Measurements from ENCODE around the gene HS3ST5. TPM values are rescaled to one million over a fixed set of nuclear protein-coding genes. Genes with fewer than 3 reads are reported as not detected.

HS3ST5 gene
- total RNA-seq, 1 donor from 2014 or later: 1.5 TPM

DNA sequence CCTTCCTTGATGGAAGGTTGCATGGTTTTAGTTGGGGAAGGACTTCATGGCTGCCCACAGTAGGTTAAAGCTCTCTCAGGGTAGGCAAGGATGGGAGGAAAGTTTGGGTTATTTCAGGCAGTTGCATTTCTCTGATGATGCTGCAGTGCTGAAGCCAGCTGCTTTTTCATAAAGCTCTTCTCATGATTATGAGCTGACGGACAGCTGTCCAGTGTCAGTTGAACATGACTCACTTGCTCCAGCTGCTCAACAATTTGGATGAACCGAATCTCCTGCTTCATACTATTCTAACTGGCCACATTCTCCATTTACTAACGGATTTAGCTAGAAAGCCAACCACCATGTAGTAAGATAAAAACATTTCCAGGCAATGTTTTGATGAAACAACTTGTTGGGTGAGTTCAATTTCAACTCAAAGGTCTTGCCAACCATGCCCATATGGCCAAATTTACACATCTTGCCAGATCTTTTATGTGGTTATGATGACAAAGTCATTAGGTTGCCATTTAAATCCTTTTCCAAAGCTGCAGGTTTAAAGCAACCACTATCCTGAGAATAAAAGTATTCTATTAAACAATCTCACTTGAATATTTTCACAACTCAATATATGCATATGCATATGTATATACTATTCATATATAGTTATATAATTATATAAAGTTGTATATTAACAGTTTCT is 125.9 kb downstream of the HS3ST5 start:
- H3K27me3 Mint-ChIP-seq (ENCODE audit: low read depth, unreplicated experiment): no peaks in the 10 kb centered on the region
- Histone ChIP-seq H3K79me2 (ENCODE audit: insufficient read depth, low read length) (no peaks in the 10 kb centered on the region), H3K9me3 (ENCODE audit: insufficient read depth, low read depth, low read length) (no peaks in the 10 kb centered on the region), H3K9ac (ENCODE audit: low read length) (no peak overlapping the region), H2AFZ (ENCODE audit: low read depth, low read length) (no peak overlapping the region), H3K36me3 (ENCODE audit: insufficient read depth, low read length) (no peaks in the 10 kb centered on the region), H3K4me2 (ENCODE audit: low read length) (no peak overlapping the region), H3K27me3 (ENCODE audit: insufficient read depth, low read length) (no peaks in the 10 kb centered on the region), H4K20me1 (ENCODE audit: insufficient read depth, low read length) (no peaks in the 10 kb centered on the region), H3K4me1 (ENCODE audit: insufficient read depth, low read length) (no peaks in the 10 kb centered on the region), H3K27ac (ENCODE audit: low read depth, low read length) (no peak overlapping the region), H3K4me3 (ENCODE audit: insufficient read depth, low read depth, low read length) (no peak overlapping the region)
- no peak overlapping the region for H3K4me3 Mint-ChIP-seq (ENCODE audit: unreplicated experiment)
- H3K4me1 Mint-ChIP-seq (ENCODE audit: low read depth, unreplicated experiment): peaks cover 15% of the 10 kb centered on the region
- no peak overlapping the region for H3K27ac Mint-ChIP-seq (ENCODE audit: unreplicated experiment)
- no peaks in the 10 kb centered on the region for H3K36me3 Mint-ChIP-seq (ENCODE audit: low read depth, unreplicated experiment)
- DNase-seq (ENCODE audit: low read depth): no peak
- no peak for TF ChIP-seq EZH2 (IDR thresholded peaks at IDR 0.05; ENCODE audit: insufficient read depth, low read length)
- TF ChIP-seq, protein P1, sequence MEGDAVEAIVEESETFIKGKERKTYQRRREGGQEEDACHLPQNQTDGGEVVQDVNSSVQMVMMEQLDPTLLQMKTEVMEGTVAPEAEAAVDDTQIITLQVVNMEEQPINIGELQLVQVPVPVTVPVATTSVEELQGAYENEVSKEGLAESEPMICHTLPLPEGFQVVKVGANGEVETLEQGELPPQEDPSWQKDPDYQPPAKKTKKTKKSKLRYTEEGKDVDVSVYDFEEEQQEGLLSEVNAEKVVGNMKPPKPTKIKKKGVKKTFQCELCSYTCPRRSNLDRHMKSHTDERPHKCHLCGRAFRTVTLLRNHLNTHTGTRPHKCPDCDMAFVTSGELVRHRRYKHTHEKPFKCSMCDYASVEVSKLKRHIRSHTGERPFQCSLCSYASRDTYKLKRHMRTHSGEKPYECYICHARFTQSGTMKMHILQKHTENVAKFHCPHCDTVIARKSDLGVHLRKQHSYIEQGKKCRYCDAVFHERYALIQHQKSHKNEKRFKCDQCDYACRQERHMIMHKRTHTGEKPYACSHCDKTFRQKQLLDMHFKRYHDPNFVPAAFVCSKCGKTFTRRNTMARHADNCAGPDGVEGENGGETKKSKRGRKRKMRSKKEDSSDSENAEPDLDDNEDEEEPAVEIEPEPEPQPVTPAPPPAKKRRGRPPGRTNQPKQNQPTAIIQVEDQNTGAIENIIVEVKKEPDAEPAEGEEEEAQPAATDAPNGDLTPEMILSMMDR (IDR thresholded peaks at IDR 0.05; ENCODE audit: insufficient read depth, low read depth, low read length): no peak
- peak; percentile 29 for FAIRE-seq
- H3K9me3 Mint-ChIP-seq (ENCODE audit: unreplicated experiment): no peaks in the 10 kb centered on the region

DNA sequence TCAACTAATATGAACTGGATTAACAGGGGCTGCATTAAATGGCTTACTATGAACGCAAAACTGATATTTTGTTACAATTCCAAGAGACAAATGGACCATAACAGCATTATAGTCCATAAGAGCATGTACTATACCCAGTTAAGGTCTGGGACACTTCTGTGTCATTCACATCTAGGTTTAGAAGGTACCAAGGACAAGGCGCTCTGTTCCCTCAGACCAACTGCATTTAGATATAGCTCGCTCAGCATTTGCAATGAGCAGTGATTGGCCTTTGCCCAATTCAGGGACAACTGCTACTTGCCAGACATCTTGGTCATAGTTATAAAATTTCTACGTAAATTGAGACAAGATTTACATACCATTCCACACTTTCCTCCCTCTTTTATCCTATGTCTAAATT is 132.4 kb downstream of the HS3ST5 start:
- H3K4me1 Mint-ChIP-seq (ENCODE audit: low read depth, unreplicated experiment): no peaks in the 10 kb centered on the region
- Histone ChIP-seq H4K20me1 (ENCODE audit: insufficient read depth, low read length) (no peaks in the 10 kb centered on the region), H3K9ac (ENCODE audit: low read length) (no peak overlapping the region), H2AFZ (ENCODE audit: low read depth, low read length) (no peak overlapping the region), H3K4me3 (ENCODE audit: insufficient read depth, low read depth, low read length) (no peak overlapping the region), H3K27ac (ENCODE audit: low read depth, low read length) (no peak overlapping the region), H3K4me2 (ENCODE audit: low read length) (no peak overlapping the region), H3K36me3 (ENCODE audit: insufficient read depth, low read length) (no peaks in the 10 kb centered on the region), H3K4me1 (ENCODE audit: insufficient read depth, low read length) (no peaks in the 10 kb centered on the region), H3K27me3 (ENCODE audit: insufficient read depth, low read length) (no peaks in the 10 kb centered on the region), H3K9me3 (ENCODE audit: insufficient read depth, low read depth, low read length) (no peaks in the 10 kb centered on the region), H3K79me2 (ENCODE audit: insufficient read depth, low read length) (no peaks in the 10 kb centered on the region)
- no peaks in the 10 kb centered on the region for H3K9me3 Mint-ChIP-seq (ENCODE audit: unreplicated experiment)
- no peaks in the 10 kb centered on the region for H3K36me3 Mint-ChIP-seq (ENCODE audit: low read depth, unreplicated experiment)
- TF ChIP-seq, protein P1 (IDR thresholded peaks at IDR 0.05; ENCODE audit: insufficient read depth, low read depth, low read length): no peak
- no peak for TF ChIP-seq EZH2 (IDR thresholded peaks at IDR 0.05; ENCODE audit: insufficient read depth, low read length)
- no peak for FAIRE-seq
- H3K4me3 Mint-ChIP-seq (ENCODE audit: unreplicated experiment): no peak overlapping the region
- no peaks in the 10 kb centered on the region for H3K27me3 Mint-ChIP-seq (ENCODE audit: low read depth, unreplicated experiment)
- DNase-seq (ENCODE audit: low read depth): no peak
- no peak overlapping the region for H3K27ac Mint-ChIP-seq (ENCODE audit: unreplicated experiment)

DNA sequence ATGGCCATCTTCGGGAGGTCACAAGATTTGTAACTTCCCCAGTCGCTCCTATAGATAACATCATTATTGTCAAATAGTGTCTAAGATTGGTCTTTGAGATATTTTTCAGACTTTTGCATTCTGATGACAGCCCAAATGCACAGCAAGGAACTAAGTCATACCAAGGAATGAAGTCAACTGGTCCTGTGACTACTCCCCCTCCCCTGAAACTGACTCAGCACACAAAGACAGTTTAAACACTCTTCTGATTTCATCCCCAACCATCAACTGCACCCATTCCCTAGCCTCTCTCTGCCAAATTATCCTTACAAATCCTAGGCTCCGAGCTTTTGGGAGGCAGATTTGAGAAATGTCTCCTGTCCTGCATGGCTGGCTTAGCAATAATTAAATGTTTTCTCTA is 139.4 kb downstream of the HS3ST5 start:
- no peaks in the 10 kb centered on the region for H3K4me1 ChIP-seq (ENCODE audit: insufficient read depth, low read length)
- no peak overlapping the region for H3K9ac ChIP-seq (ENCODE audit: low read length)
- no peaks in the 10 kb centered on the region for H3K36me3 ChIP-seq (ENCODE audit: insufficient read depth, low read length)
- no peaks in the 10 kb centered on the region for H3K79me2 ChIP-seq (ENCODE audit: insufficient read depth, low read length)
- peak overlapping the region; percentile 64 for H3K27ac Mint-ChIP-seq (ENCODE audit: unreplicated experiment)
- no peak overlapping the region for H3K4me2 ChIP-seq (ENCODE audit: low read length)
- no peaks in the 10 kb centered on the region for H3K9me3 ChIP-seq (ENCODE audit: insufficient read depth, low read depth, low read length)
- no peak overlapping the region for H2AFZ ChIP-seq (ENCODE audit: low read depth, low read length)
- no peak overlapping the region for H3K4me3 ChIP-seq (ENCODE audit: insufficient read depth, low read depth, low read length)
- no peak overlapping the region for H3K4me3 Mint-ChIP-seq (ENCODE audit: unreplicated experiment)
- H3K9me3 Mint-ChIP-seq (ENCODE audit: unreplicated experiment): no peaks in the 10 kb centered on the region
- H3K36me3 Mint-ChIP-seq (ENCODE audit: low read depth, unreplicated experiment): no peaks in the 10 kb centered on the region
- DNase-seq (ENCODE audit: low read depth) (no peak), FAIRE-seq (no peak)
- no peaks in the 10 kb centered on the region for H3K27me3 Mint-ChIP-seq (ENCODE audit: low read depth, unreplicated experiment)
- H3K4me1 Mint-ChIP-seq (ENCODE audit: low read depth, unreplicated experiment): peaks cover 6% of the 10 kb centered on the region
- no peaks in the 10 kb centered on the region for H4K20me1 ChIP-seq (ENCODE audit: insufficient read depth, low read length)
- H3K27me3 ChIP-seq (ENCODE audit: insufficient read depth, low read length): no peaks in the 10 kb centered on the region
- TF ChIP-seq, protein P1 (IDR thresholded peaks at IDR 0.05; ENCODE audit: insufficient read depth, low read depth, low read length): no peak
- TF ChIP-seq EZH2 (IDR thresholded peaks at IDR 0.05; ENCODE audit: insufficient read depth, low read length): no peak
- H3K27ac ChIP-seq (ENCODE audit: low read depth, low read length): no peak overlapping the region

All from astrocyte (in vitro differentiated cells and primary cell).